Heart right ventricle (tissue), 16 donors: ENCODE results near the gene RP2. TPM values are rescaled to one million over a fixed set of nuclear protein-coding genes. Genes with fewer than 3 reads are reported as not detected.

Experiments used
- ATAC-seq, 8 donors: fragments of 200-7000 bp; cut with Tn5 transposase; one replicate each; pipeline ENCODE4 v1.9.1; 2020; ENCODE audit warnings: mild to moderate bottlenecking in 8 of 8, moderate library complexity in 8 of 8, moderate number of reproducible peaks in 1 of 8
- DNase-seq, 2 donors: peaks; one replicate each; pipeline ENCODE4 v3.0.0-alpha.2; 2020
- H3K27ac ChIP-seq, 10 donors: fragments of 200-600 bp; sonication (generic) in 2 of 10; one replicate each; pipeline versions ENCODE4 v1.5.0 to v1.8.0; 2020 to 2022; ENCODE audit warnings: mild to moderate bottlenecking in 3 of 10
- H3K27me3 ChIP-seq, 7 donors: fragments of 200-600 bp; one replicate each; pipeline ENCODE4 v1.8.0; 2021 to 2022; ENCODE audit warnings: mild to moderate bottlenecking in 2 of 7
- H3K36me3 ChIP-seq, 9 donors: fragments of 200-600 bp; sonication (generic) in 1 of 9; one replicate each; pipeline versions ENCODE4 v1.5.0 to v1.8.0; 2020 to 2022; ENCODE audit warnings: mild to moderate bottlenecking in 2 of 9
- H3K4me1 ChIP-seq, 9 donors: fragments of 200-600 bp; sonication (generic) in 1 of 9; one replicate each; pipeline versions ENCODE4 v1.5.0 to v1.8.0; 2020 to 2022; ENCODE audit warnings: mild to moderate bottlenecking in 4 of 9
- H3K4me3 ChIP-seq, 10 donors: fragments of 200-600 bp; sonication (generic) in 2 of 10; one replicate each; pipeline versions ENCODE4 v1.5.0 to v1.8.0; 2020 to 2022; ENCODE audit warnings: mild to moderate bottlenecking in 7 of 10, moderate library complexity in 2 of 10
- H3K9me3 ChIP-seq, 11 donors: fragments of 200-600 bp in 10 of 11; sonication (generic) in 2 of 11; one replicate each; pipeline versions ENCODE4 v1.5.0 to v1.8.0; 2013 to 2022; ENCODE audit warnings: mild to moderate bottlenecking in 2 of 11, control low read depth in 1 of 11, moderate library complexity in 1 of 11
- CTCF ChIP-seq, 9 donors: fragments of 200-600 bp; sonication (generic) in 2 of 9; IDR thresholded peaks; one replicate each; pipeline versions ENCODE4 v1.5.0 to v1.8.0; 2021 to 2022; ENCODE audit warnings: antibody characterized with exemption in 9 of 9, mild to moderate bottlenecking in 5 of 9, moderate library complexity in 1 of 9
- WGBS, 2 donors: extraction: QIAGEN DNeasy Blood & Tissue Kit; methylation state at CpG; one replicate each; pipeline ENCODE4 v1.1.7; 2013; ENCODE audit warnings: inconsistent platforms in 1 of 2; 5-methylcytosine and 5-hydroxymethylcytosine counted together
- intact Hi-C, 10 donors: fragments of 100-400 bp; cut with DNase I; formaldehyde crosslinking; loops; one replicate each; pipeline versions ENCODE4 v1.11.1 to v1.14.2; 2022
- long read RNA-seq, 3 donors: library from polyadenylated mRNA; unstranded; transcript quantifications; one replicate each; pipeline ENCODE4 v2.0.0, GENCODE V29; 2020 to 2021
- polyA plus RNA-seq, 2 donors: library from polyadenylated mRNA; stranded (reverse); fragments of 200-250 nt; gene quantifications; one replicate each; pipeline ENCODE4 v1.2.3, GENCODE V29; 2013
- total RNA-seq, 10 donors: library from RNA; stranded (reverse); fragmentation: NEBNext Ultra II Directional in 3 of 10; extraction: Animal tissue kit (Norgen Biotek cat#: 25700) in 3 of 10; gene quantifications; one replicate each; pipeline versions ENCODE4 v1.2.1 to v1.2.4, GENCODE V29; 2021 to 2023
- donor health status: Arrhythmogenic right ventricular cardiomyopathy.
- donor health status: ischemic (EF 13 %, LVEDD 7.1; RV severe dilation, severe dysfunction).
- donor health status: healthy with polysubstance abuse.
- donor health status: DM: no; HTN: yes; CAD: no.
- donor health status: DM: no; HTN: no; CAD: no.
- donor health status: ischemic (EF 25% LVEDD 6.9; RV normal size, moderate dysfunction).
- donor health status: ischemic (EF 25% LVEDD 5.7; RV mildly dilated, moderate dysfunction).
- donor health status: healthy.
- donor health status: DM: yes; HTN: yes; CAD: no.
- donor health status: Ischemic cardiomyopathy.
- donor health status: ischemic (EF 35%, LVEDD 5.7; RV mildly dilated, moderate dysfunction).
- donor health status: nonischemic (EF 11% LVEDD 7.7; RV severe dilation, severe dysfunction).
- donor health status: DM: yes; HTN: yes; CAD: no.
- donor health status: PGD.
- donor health status: ischemic (EF 29% LVEDD 5.4; RV normal size, mild dysfunction).
- donor health status: nonischemic (EF 23%, LVEDD 6.1; RV moderate dilation, normal function).

Gene RP2
- total RNA-seq (1 to 10 TPM; 2.4 to 5.8 (median 2.9) TPM), polyA plus RNA-seq (1 to 10 TPM; 2.2 to 3.2 TPM)
- long read RNA-seq, donor 1, transcript RP2-201 (5 exons, 3,803 nt), result major isoform, 5 of 5 reads
- long read RNA-seq, donor 1, partial matches to known transcripts, result 0 of 5 reads
- long read RNA-seq, donor 1, other reads (novel, unspliced or antisense), result 0 of 5 reads
- long read RNA-seq, donor 2, partial matches to known transcripts, result 0 of 3 reads
- long read RNA-seq, donor 2, other reads (novel, unspliced or antisense), result 0 of 3 reads
- long read RNA-seq, donor 3, transcript RP2-201 (5 exons, 3,803 nt), result major isoform, 15 of 18 reads
- long read RNA-seq, donor 3, partial matches to known transcripts, result 2 of 18 reads
- long read RNA-seq, donor 3, other reads (novel, unspliced or antisense), result 1 of 18 reads

- Histone ChIP-seq H3K4me3 (peak within 1 kb of the TSS; percentile 54 to 84 (median 78)), H3K27ac (peak within 1 kb of the TSS; percentile 64 to 93 (median 88)), H3K4me1 (peaks cover 0 to 45% (median 17%) of the 10 kb centered on the region in 9 donors), H3K36me3 (no peaks in the 10 kb centered on the region), H3K9me3 (peaks cover 0 to 11% (median 0%) of the 10 kb centered on the region in 11 donors), H3K27me3 (no peaks in the 10 kb centered on the region)
- 0% methylated on average over 60 to 71 of the region's 71 CpGs for WGBS, 2 donors
- peak; percentile 98 to 99 (median 99) for ATAC-seq
- intact Hi-C loops, result loop anchor here in 1 of 10 donors (10.0 kb wide), 1 partner anchor 48 kb away; no protein-coding TSS in a partner anchor
- TF ChIP-seq CTCF (IDR thresholded peaks at IDR 0.05), result peak in 5 of 9 donors; percentile 23 to 48 (median 32)
- peak; percentile 89 to 91 for DNase-seq
Observed at GRCh38 chrX:46836701-46837557, at the start of gene RP2. Gene RP2, plus strand, starts transcription at chrX:46837043. Its CDS starts 58 bp downstream, at chrX:46837101.

GRCh38 chrX:46788902-46789301 is 47.9 kb upstream of the RP2 start:
- no peak for TF ChIP-seq CTCF (IDR thresholded peaks at IDR 0.05)
- ATAC-seq, result no peak
- 44 to 49% methylated on average over 4 of the region's 4 CpGs for WGBS, 2 donors
- intact Hi-C loops, result no loop called here
- peaks cover 0 to 5% (median 0%) of the 10 kb centered on the region in 11 donors for H3K9me3 ChIP-seq
- H3K36me3 ChIP-seq, result no peaks in the 10 kb centered on the region
- H3K4me3 ChIP-seq, result no peak overlapping the region
- no peak overlapping the region for H3K27ac ChIP-seq
- no peaks in the 10 kb centered on the region for H3K27me3 ChIP-seq
- DNase-seq, result no peak
- peaks cover 0 to 18% (median 0%) of the 10 kb centered on the region in 9 donors for H3K4me1 ChIP-seq

- Histone ChIP-seq H3K27ac (peak overlapping the region in 1 of 10 donors; percentile 81), H3K9me3 (peaks cover 0 to under 1% (median 0%) of the 10 kb centered on the region in 11 donors), H3K4me1 (peaks cover 0 to 18% (median 0%) of the 10 kb centered on the region in 9 donors), H3K27me3 (peaks cover 0 to 2% (median 0%) of the 10 kb centered on the region in 7 donors), H3K36me3 (no peaks in the 10 kb centered on the region), H3K4me3 (no peak overlapping the region)
- ATAC-seq (peak in 5 of 8 donors; percentile 29 to 46 (median 35)), DNase-seq (no peak)
- WGBS, 2 donors, result 53 to 68% methylated on average over 7 of the region's 7 CpGs
- TF ChIP-seq CTCF (IDR thresholded peaks at IDR 0.05), result no peak
- intact Hi-C loops, result loop anchor here in 1 of 10 donors (5.0 kb wide), 1 partner anchor 35 kb away; the partner anchor contains the start of gene SLC9A7
Observed at GRCh38 chrX:46791927-46792809, 44.7 kb upstream of the RP2 start.
